ENCODE measurements around the gene CDPF1.

The CDPF1 gene

DNA sequence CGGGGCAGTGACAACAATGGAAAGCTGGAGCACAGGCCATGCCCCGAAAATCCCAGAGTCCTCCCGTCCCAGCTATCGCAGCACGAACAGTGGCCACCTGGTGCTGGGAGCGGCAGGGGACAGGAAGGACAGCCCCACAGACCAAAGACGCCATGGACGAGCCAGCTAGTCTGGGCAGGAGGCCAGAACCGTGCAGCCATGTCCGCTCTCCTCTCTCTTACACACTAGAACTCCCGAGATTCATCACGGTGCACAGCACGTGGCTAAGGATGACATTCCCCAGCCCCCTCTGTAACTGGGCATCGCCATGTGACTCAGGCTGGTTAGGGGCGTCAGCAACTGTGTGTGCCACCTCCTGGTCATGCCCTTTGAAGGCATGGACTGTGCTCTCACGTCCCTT, 4.6 kb downstream of the CDPF1 start:
- no peak for DNase-seq (ENCODE audit: low spot score)
- in situ Hi-C loops (cut with MboI; ENCODE audit: low sequenced_read_pairs, unreplicated experiment), result no loop called here
- TF ChIP-seq, protein P1, sequence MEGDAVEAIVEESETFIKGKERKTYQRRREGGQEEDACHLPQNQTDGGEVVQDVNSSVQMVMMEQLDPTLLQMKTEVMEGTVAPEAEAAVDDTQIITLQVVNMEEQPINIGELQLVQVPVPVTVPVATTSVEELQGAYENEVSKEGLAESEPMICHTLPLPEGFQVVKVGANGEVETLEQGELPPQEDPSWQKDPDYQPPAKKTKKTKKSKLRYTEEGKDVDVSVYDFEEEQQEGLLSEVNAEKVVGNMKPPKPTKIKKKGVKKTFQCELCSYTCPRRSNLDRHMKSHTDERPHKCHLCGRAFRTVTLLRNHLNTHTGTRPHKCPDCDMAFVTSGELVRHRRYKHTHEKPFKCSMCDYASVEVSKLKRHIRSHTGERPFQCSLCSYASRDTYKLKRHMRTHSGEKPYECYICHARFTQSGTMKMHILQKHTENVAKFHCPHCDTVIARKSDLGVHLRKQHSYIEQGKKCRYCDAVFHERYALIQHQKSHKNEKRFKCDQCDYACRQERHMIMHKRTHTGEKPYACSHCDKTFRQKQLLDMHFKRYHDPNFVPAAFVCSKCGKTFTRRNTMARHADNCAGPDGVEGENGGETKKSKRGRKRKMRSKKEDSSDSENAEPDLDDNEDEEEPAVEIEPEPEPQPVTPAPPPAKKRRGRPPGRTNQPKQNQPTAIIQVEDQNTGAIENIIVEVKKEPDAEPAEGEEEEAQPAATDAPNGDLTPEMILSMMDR (IDR thresholded peaks at IDR 0.05; ENCODE audit: borderline replicate concordance, control extremely low read depth, extremely low read depth, insufficient read depth, missing control alignments), result no peak

DNA sequence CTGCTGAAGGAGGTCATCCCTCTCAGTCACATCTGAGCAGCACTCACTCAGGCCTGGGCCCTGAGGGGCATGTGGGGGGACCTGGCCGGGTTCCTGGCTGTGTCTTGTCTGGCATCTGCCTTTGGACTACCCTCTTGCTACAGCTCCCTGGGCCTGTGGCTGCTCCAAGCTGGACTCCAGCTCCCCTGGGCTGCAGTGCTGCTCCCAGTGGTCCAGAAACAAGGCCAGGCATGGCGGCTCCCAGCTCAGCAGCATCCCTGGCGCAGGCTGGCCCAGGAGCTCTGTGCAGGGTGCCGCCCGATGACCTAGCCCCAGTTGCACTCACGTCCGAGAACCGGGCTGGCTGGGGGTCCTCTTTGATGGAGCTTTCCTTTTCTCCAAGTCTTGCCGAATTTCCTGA, 5.3 kb downstream of the CDPF1 start:
- TF ChIP-seq, protein P1 (IDR thresholded peaks at IDR 0.05; ENCODE audit: borderline replicate concordance, control extremely low read depth, extremely low read depth, insufficient read depth, missing control alignments), result no peak
- no peak for DNase-seq (ENCODE audit: low spot score)
- in situ Hi-C loops (cut with MboI; ENCODE audit: low sequenced_read_pairs, unreplicated experiment), result no loop called here

DNA sequence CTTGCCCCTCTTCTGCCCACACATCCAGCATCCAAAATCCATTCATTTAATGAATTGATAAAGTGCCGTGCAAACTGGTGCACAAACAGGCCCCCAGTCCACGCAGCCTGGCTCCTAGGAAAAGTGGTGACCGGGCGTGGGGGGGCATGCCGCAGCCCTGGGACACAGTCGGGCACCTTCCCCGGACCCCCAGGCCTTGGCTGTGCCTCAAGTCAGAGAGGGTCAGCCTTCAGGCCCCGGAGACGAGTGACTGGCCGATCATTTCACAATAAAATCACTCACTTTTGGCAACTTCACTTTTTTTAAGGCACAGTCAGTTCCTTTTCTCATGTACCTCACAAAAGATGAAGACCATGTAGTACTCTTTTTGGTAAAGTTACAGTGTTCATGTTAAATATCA, 8.0 kb downstream of the CDPF1 start:
- TF ChIP-seq, protein P1 (IDR thresholded peaks at IDR 0.05; ENCODE audit: borderline replicate concordance, control extremely low read depth, extremely low read depth, insufficient read depth, missing control alignments), result no peak
- DNase-seq (ENCODE audit: low spot score), result no peak
- in situ Hi-C loops (cut with MboI; ENCODE audit: low sequenced_read_pairs, unreplicated experiment), result no loop called here

DNA sequence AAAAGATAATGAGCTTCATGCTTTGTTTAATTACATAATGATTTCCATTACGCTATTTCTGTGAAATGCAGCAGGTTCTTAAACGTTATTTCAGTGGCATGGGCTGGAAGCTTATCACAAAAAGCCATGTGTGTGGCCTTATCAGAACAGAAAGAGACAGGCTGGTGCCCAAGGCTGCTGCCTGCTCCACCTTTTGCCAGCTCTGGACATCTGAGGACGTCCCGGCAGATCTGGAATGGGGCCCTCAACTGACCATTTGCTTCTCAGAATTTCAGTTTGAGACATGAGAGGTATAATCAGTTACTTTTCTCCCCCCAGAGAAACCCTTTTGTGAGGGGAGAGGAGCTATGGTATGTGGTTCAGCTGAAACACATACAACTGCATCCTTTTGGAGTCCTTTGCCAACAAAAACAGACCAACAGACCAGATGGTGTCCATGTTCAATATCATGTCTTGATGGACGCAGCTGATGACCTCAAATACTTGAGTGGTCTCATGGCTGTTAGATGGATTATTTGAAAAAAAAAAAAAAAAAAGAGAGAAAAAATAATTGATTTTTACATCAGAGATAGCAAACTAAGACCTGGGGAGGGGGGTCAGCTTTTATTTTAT, 8.6 kb downstream of the CDPF1 start:
- DNase-seq (ENCODE audit: low spot score), result no peak
- in situ Hi-C loops (cut with MboI; ENCODE audit: low sequenced_read_pairs, unreplicated experiment), result no loop called here
- TF ChIP-seq, protein P1 (IDR thresholded peaks at IDR 0.05; ENCODE audit: borderline replicate concordance, control extremely low read depth, extremely low read depth, insufficient read depth, missing control alignments), result no peak

DNA sequence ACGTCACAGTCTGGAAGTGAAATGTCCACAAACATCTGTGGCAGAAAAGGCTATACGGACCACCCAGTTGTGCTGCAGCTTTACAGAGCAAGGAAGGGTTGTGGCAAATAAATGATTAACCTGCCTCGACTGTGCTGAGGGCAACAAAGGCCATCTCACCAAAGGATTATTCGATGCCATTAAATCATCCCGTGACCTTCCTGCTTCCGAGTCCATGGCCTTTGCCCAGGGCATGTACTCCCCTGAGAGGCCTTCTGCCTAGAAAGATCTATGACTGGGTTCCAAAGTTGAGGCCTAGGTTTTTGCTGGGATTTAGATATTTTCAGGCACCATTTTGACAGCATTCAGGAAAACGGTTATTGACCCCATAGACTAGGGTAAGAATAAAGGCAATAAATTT, 9.2 kb downstream of the CDPF1 start:
- in situ Hi-C loops (cut with MboI; ENCODE audit: low sequenced_read_pairs, unreplicated experiment), result no loop called here
- no peak for DNase-seq (ENCODE audit: low spot score)
- TF ChIP-seq, protein P1 (IDR thresholded peaks at IDR 0.05; ENCODE audit: borderline replicate concordance, control extremely low read depth, extremely low read depth, insufficient read depth, missing control alignments), result no peak

DNA sequence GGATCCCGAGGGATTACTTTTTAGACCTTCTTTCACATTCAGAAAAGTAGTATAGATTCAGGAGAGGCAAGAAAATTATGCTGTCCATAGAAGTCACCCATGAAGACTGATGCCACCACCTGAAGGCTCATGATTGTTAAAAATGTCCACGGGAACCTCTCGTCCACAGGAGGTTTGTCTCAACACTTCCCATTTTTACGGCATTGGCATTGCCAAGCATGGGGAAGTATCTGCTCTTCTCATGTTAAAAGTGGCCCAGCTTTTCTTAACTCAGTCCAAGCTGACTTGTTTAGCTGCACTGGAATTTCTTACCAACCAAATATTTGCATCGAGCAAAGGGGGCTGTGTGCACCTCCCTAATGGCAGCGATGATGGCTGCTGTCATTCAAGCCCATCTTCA, 9.6 kb downstream of the CDPF1 start:
- in situ Hi-C loops (cut with MboI; ENCODE audit: low sequenced_read_pairs, unreplicated experiment), result no loop called here

More for the DNA sequence above, 9.6 kb downstream of the CDPF1 start:
- no peak for DNase-seq (ENCODE audit: low spot score)
- TF ChIP-seq, protein P1 (IDR thresholded peaks at IDR 0.05; ENCODE audit: borderline replicate concordance, control extremely low read depth, extremely low read depth, insufficient read depth, missing control alignments), result no peak

Measured in GM13976 (cell line).